HCT116 (cell line): Measurements from ENCODE around the gene PPP1R1A. TPM values are rescaled to one million over a fixed set of nuclear protein-coding genes. Genes with fewer than 3 reads are reported as not detected.

Experiments
- ATAC-seq: fragments of 200-7000 bp; cut with Tn5 transposase; 2 replicates; pipeline ENCODE4 v1.9.1; 2020; ENCODE audit warnings: mild to moderate bottlenecking, moderate library complexity
- BruUV-seq: library from RNA; stranded (reverse); fragments of 400-500 nt; replicated peaks from 2 replicates; lab custom pipeline; 2021; lab: Mats Ljungman, UMichigan
- CTCF ChIA-PET: fragments of 300-600 bp; sonication (Branson Sonifier 250); formaldehyde crosslinking; loops from one replicate; lab custom pipeline; 2021; ENCODE audit warnings: antibody characterized with exemption; lab: Charles Lee
- POLR2A ChIA-PET: fragments of 300-600, 350-600 bp; sonication (Branson Sonifier 250); formaldehyde crosslinking; loops from one replicate; lab custom pipeline; 2021; ENCODE audit warnings: antibody characterized with exemption; lab: Charles Lee
- RAD21 ChIA-PET, 2 experiments: fragments of 300-600 bp; sonication (Branson Sonifier 250); formaldehyde crosslinking; loops; one replicate each; lab custom pipeline; 2023; ENCODE audit warnings: low total read pairs in 2 of 2; ENCODE audit not compliant: uncharacterized antibody in 2 of 2, unreplicated experiment in 2 of 2, low non-redundant PET in 1 of 2; lab: Charles Lee
- DNase-seq: peaks from one replicate; pipeline ENCODE4 v3.0.0-alpha.2; 2010; ENCODE audit warnings: low read depth, low spot score
- H2AFZ ChIP-seq: fragments of 200-600 bp; shearing (Covaris generic), sonication (generic); 2 replicates; pipeline ENCODE4 v1.6.1; 2017; ENCODE audit warnings: low read depth, mixed run types, mixed read lengths, antibody characterized with exemption, low read length; ENCODE audit not compliant: poor library complexity, severe bottlenecking
- H3K27ac ChIP-seq: 2 replicates; pipeline ENCODE4 v1.5.1; 2012; ENCODE audit warnings: low read depth, low read length
- H3K27me3 ChIP-seq: fragments of 200-600 bp; sonication (generic); 2 replicates; pipeline ENCODE4 v1.6.1; 2016; ENCODE audit warnings: mixed run types, low read length, mixed read lengths; ENCODE audit not compliant: insufficient read depth
- H3K36me3 ChIP-seq, 2 experiments: fragments of 200-500 bp in 1 of 2; fragments of 200-600 bp in 1 of 2; sonication (Bioruptor generic) in 1 of 2; sonication (generic) in 1 of 2; 2 replicates each; pipeline versions ENCODE4 v1.5.1 to v1.6.1; 2014 to 2016; ENCODE audit warnings: low read length in 2 of 2, inconsistent platforms in 1 of 2, mixed read lengths in 1 of 2, mixed run types in 1 of 2; ENCODE audit not compliant: insufficient read depth in 2 of 2, control insufficient read depth in 1 of 2
- H3K4me1 ChIP-seq, 2 experiments: fragments of 200-600 bp in 1 of 2; sonication (generic) in 1 of 2; 2 replicates each; pipeline versions ENCODE4 v1.5.1 to v1.6.1; 2012 to 2017; ENCODE audit warnings: low read length in 2 of 2, inconsistent platforms in 1 of 2, mild to moderate bottlenecking in 1 of 2, mixed read lengths in 1 of 2, mixed run types in 1 of 2, moderate library complexity in 1 of 2; ENCODE audit not compliant: insufficient read depth in 2 of 2, control insufficient read depth in 1 of 2
- H3K4me2 ChIP-seq: fragments of 200-600 bp; sonication (generic); 2 replicates; pipeline ENCODE4 v1.6.1; 2017; ENCODE audit warnings: mixed run types, low read length, mixed read lengths
- H3K4me3 ChIP-seq, 2 experiments: fragments of 200-600 bp in 1 of 2; sonication (generic) in 1 of 2; replicated peaks in 1 of 2; 2 replicates each; pipeline ENCODE4 v1.5.1; 2011 to 2016; ENCODE audit warnings: low read length in 2 of 2, control low read depth in 1 of 2, low read depth in 1 of 2, mild to moderate bottlenecking in 1 of 2, mixed read lengths in 1 of 2, mixed run types in 1 of 2
- H3K79me2 ChIP-seq: fragments of 200-600 bp; sonication (generic); 2 replicates; pipeline ENCODE4 v1.6.1; 2017; ENCODE audit warnings: mild to moderate bottlenecking, mixed run types, low read length, moderate library complexity, mixed read lengths; ENCODE audit not compliant: insufficient read depth
- H3K9ac ChIP-seq: fragments of 200-600 bp; sonication (generic); 2 replicates; pipeline ENCODE4 v1.6.1; 2016; ENCODE audit warnings: low read length, mixed read lengths
- H3K9me2 ChIP-seq: fragments of 200-600 bp; sonication (generic), shearing (Covaris generic); 2 replicates; pipeline ENCODE4 v1.6.1; 2017; ENCODE audit warnings: mixed run types, mild to moderate bottlenecking, moderate library complexity; ENCODE audit not compliant: insufficient read depth
- H3K9me3 ChIP-seq, 2 experiments: fragments of 200-500 bp in 1 of 2; fragments of 200-600 bp in 1 of 2; sonication (Bioruptor generic) in 1 of 2; sonication (generic) in 1 of 2; 2 replicates each; pipeline ENCODE4 v1.6.1; 2014 to 2017; ENCODE audit warnings: low read length in 2 of 2, mixed read lengths in 2 of 2, inconsistent platforms in 1 of 2, low read depth in 1 of 2, mild to moderate bottlenecking in 1 of 2, mixed run types in 1 of 2, moderate library complexity in 1 of 2; ENCODE audit not compliant: control insufficient read depth in 1 of 2, insufficient read depth in 1 of 2
- H4K20me1 ChIP-seq: fragments of 200-600 bp; sonication (generic), shearing (Covaris generic); 2 replicates; pipeline ENCODE4 v1.6.1; 2017; ENCODE audit warnings: mixed run types, mild to moderate bottlenecking, moderate library complexity; ENCODE audit not compliant: insufficient read depth
- CTCF ChIP-seq, 3 experiments: fragments of 200-600 bp in 1 of 3; sonication (generic) in 1 of 3; IDR thresholded peaks in 2 of 3; conservative IDR thresholded peaks in 1 of 3; 2 replicates each; pipeline ENCODE4 v1.5.1; 2012 to 2017; ENCODE audit warnings: low read depth in 2 of 3, low read length in 2 of 3, antibody characterized with exemption in 1 of 3, borderline replicate concordance in 1 of 3, control low read depth in 1 of 3, mild to moderate bottlenecking in 1 of 3, mixed read lengths in 1 of 3, mixed run types in 1 of 3, moderate library complexity in 1 of 3; ENCODE audit not compliant: insufficient read depth in 1 of 3
- EZH2 ChIP-seq: fragments of 200-600 bp; sonication (generic); IDR thresholded peaks from 2 replicates; pipeline ENCODE4 v1.6.1; 2017; ENCODE audit warnings: antibody characterized with exemption, mixed run types
- POLR2A ChIP-seq: IDR thresholded peaks from 2 replicates; pipeline ENCODE4 v1.7.0; 2011; ENCODE audit warnings: borderline replicate concordance; ENCODE audit not compliant: insufficient read depth, insufficient read length; ENCODE audit errors: extremely low read depth
- SRF ChIP-seq: IDR thresholded peaks from 2 replicates; pipeline ENCODE4 v1.6.1; 2012; ENCODE audit warnings: low read depth
- TCF7L2 ChIP-seq: IDR thresholded peaks from 2 replicates; pipeline ENCODE4 v1.7.0; 2011; ENCODE audit warnings: borderline replicate concordance, inconsistent platforms; ENCODE audit not compliant: insufficient read depth, insufficient read length; ENCODE audit errors: extremely low read depth
- ZFX ChIP-seq: fragments of 450-650 bp; IDR thresholded peaks from 2 replicates; pipeline ENCODE4 v1.6.1; 2017
- ZNF274 ChIP-seq: fragments of 200-500 bp; sonication (Bioruptor generic); IDR thresholded peaks from 2 replicates; pipeline ENCODE4 v1.6.1; 2014; ENCODE audit warnings: mild to moderate bottlenecking, low read depth, low read length, inconsistent platforms
- intact Hi-C: fragments of 100-400 bp; cut with micrococcal nuclease; formaldehyde crosslinking; loops from 2 replicates; pipeline ENCODE4 v1.10.0; 2022
- total RNA-seq: library from RNA; stranded (reverse); gene quantifications from one replicate; pipeline ENCODE4 v1.2.1, GENCODE V29; 2021; ENCODE audit not compliant: unreplicated experiment

PPP1R1A gene
- total RNA-seq, 1 experiment from 2014 or later: 0.61 TPM

- TF ChIP-seq CTCF (IDR thresholded peaks at IDR 0.05 in 2 of 3, conservative IDR thresholded peaks at IDR 0.05 in 1 of 3; ENCODE audit: borderline replicate concordance in 1 of 3, insufficient read depth in 1 of 3, low read depth in 2 of 3, low read length in 2 of 3) (no peak), TCF7L2 (no peak), EZH2 (no peak), POLR2A (no peak)
Observed at GRCh38 chr12:54558311-54558710, 30.1 kb downstream of the PPP1R1A start (continued).

GRCh38 chr12:54555670-54556257 is 32.7 kb downstream of the PPP1R1A start:
- ChIA-PET CTCF (no interaction called here), RAD21 (no interaction called here), POLR2A (no interaction called here)
- DNase-seq (no peak), ATAC-seq (no peak)
- Histone ChIP-seq H3K9me2 (no peaks in the 10 kb centered on the region), H3K27ac (no peak overlapping the region), H3K79me2 (no peaks in the 10 kb centered on the region), H3K4me1 (peaks cover 0 to 7% of the 10 kb centered on the region in 2 experiments; a peak in 1 of 4 replicates), H3K36me3 (no peaks in the 10 kb centered on the region), H4K20me1 (no peaks in the 10 kb centered on the region), H2AFZ (no peak overlapping the region), H3K9ac (no peak overlapping the region), H3K9me3 (no peaks in the 10 kb centered on the region), H3K4me2 (no peak overlapping the region), H3K27me3 (peaks cover 64% of the 10 kb centered on the region), H3K4me3 (no peak overlapping the region)
- TF ChIP-seq ZNF274 (no peak), SRF (no peak), ZFX (no peak)
- intact Hi-C loops: no loop called here
- BruUV-seq: no TSS peak
